Endothelial cell of umbilical vein (primary cell): Measurements from ENCODE around the gene NFIA. TPM values are rescaled to one million over a fixed set of nuclear protein-coding genes. Genes with fewer than 3 reads are reported as not detected.

ENCODE experiments used
- BruUV-seq: library from RNA; stranded (reverse); fragments of 400-500 nt; replicated peaks from 2 replicates; lab custom pipeline; 2021; lab: Mats Ljungman, UMichigan
- CTCF ChIA-PET: fragments of 300-600, 350-600 bp; sonication (Branson Sonifier 250); formaldehyde crosslinking; loops from one replicate; lab custom pipeline; 2021; ENCODE audit warnings: antibody characterized with exemption, inconsistent platforms; lab: Charles Lee
- POLR2A ChIA-PET: fragments of 300-600, 350-600 bp; sonication (Branson Sonifier 250); formaldehyde crosslinking; loops from one replicate; lab custom pipeline; 2021; ENCODE audit warnings: antibody characterized with exemption, inconsistent platforms; lab: Charles Lee
- DNase-seq: peaks from one replicate; pipeline ENCODE4 v3.0.0-alpha.2; 2011; ENCODE audit warnings: low read depth, low spot score
- FAIRE-seq: peaks from 2 replicates; lab custom pipeline; 2011; peaks lifted over from hg19 to GRCh38; lab: Jason Lieb, UNC
- H2AFZ ChIP-seq: 2 replicates; pipeline ENCODE4 v1.6.0; 2012; ENCODE audit warnings: low read depth, low read length, control low read depth, inconsistent platforms
- H3K27ac ChIP-seq: 2 replicates; pipeline ENCODE4 v1.5.1; 2011; ENCODE audit warnings: low read depth, mild to moderate bottlenecking, control low read depth, low read length, moderate library complexity; ENCODE audit not compliant: insufficient read depth
- H3K27me3 ChIP-seq, 2 experiments: 2 replicates each; pipeline versions ENCODE4 v1.6.0 to v1.6.1; 2011; ENCODE audit warnings: low read length in 2 of 2, mixed read lengths in 1 of 2; ENCODE audit not compliant: control insufficient read depth in 2 of 2, insufficient read depth in 2 of 2
- H3K36me3 ChIP-seq, 2 experiments: 2 replicates in 1 of 2; 3 replicates in 1 of 2; pipeline ENCODE4 v1.5.1; 2011; ENCODE audit warnings: low read length in 2 of 2, mild to moderate bottlenecking in 1 of 2, moderate library complexity in 1 of 2; ENCODE audit not compliant: control insufficient read depth in 2 of 2, insufficient read depth in 2 of 2; ENCODE audit errors: extremely low read depth in 1 of 2
- H3K4me1 ChIP-seq: 3 replicates; pipeline ENCODE4 v1.5.1; 2011; ENCODE audit warnings: mild to moderate bottlenecking, low read length; ENCODE audit not compliant: control insufficient read depth, insufficient read depth; ENCODE audit errors: extremely low read depth
- H3K4me2 ChIP-seq: 2 replicates; pipeline ENCODE4 v1.6.1; 2011; ENCODE audit warnings: low read length, control low read depth, mixed read lengths; ENCODE audit not compliant: insufficient read depth
- H3K4me3 ChIP-seq, 3 experiments: fragments of 200-600 bp in 1 of 3; sonication (generic), shearing (Covaris generic) in 1 of 3; replicated peaks in 1 of 3; 2 replicates each; pipeline ENCODE4 v1.5.1; 2011 to 2016; ENCODE audit warnings: control low read depth in 3 of 3, low read length in 3 of 3, mild to moderate bottlenecking in 2 of 3, inconsistent platforms in 1 of 3, low read depth in 1 of 3, moderate library complexity in 1 of 3; ENCODE audit not compliant: insufficient read depth in 1 of 3
- H3K79me2 ChIP-seq: 2 replicates; pipeline ENCODE4 v1.6.0; 2012; ENCODE audit warnings: low read length, inconsistent platforms; ENCODE audit not compliant: control insufficient read depth, insufficient read depth
- H3K9ac ChIP-seq: replicated peaks from 2 replicates; pipeline ENCODE3; 2011; ENCODE audit warnings: low read length, control low read depth; ENCODE audit not compliant: insufficient read depth; ENCODE audit errors: extremely low read depth
- H3K9me1 ChIP-seq: replicated peaks from 3 replicates; pipeline ENCODE4 v1.6.0; 2011; ENCODE audit warnings: mild to moderate bottlenecking, low read length; ENCODE audit not compliant: control insufficient read depth, insufficient read depth; ENCODE audit errors: extremely low read depth
- H3K9me3 ChIP-seq: replicated peaks from 2 replicates; pipeline ENCODE4 v1.5.1; 2012; ENCODE audit warnings: low read length, inconsistent platforms; ENCODE audit not compliant: control insufficient read depth, insufficient read depth
- H4K20me1 ChIP-seq: replicated peaks from 2 replicates; pipeline ENCODE3; 2011; ENCODE audit warnings: mild to moderate bottlenecking, low read length; ENCODE audit not compliant: control insufficient read depth, insufficient read depth; ENCODE audit errors: extremely low read depth
- CTCF ChIP-seq, 2 donors: IDR thresholded peaks; 1 replicate in 1 of 2; 2 replicates in 1 of 2; pipeline ENCODE4 v1.5.1; 2011; ENCODE audit warnings: low read length in 2 of 2, mild to moderate bottlenecking in 2 of 2, moderate library complexity in 2 of 2, control low read depth in 1 of 2, inconsistent platforms in 1 of 2, low read depth in 1 of 2; ENCODE audit not compliant: insufficient read depth in 1 of 2; ENCODE audit errors: extremely low read depth in 1 of 2
- EZH2 ChIP-seq: IDR thresholded peaks from 2 replicates; pipeline ENCODE4 v1.6.1; 2012; ENCODE audit warnings: borderline replicate concordance, low read depth, mild to moderate bottlenecking, moderate library complexity, low read length, inconsistent platforms; ENCODE audit not compliant: severe bottlenecking
- FOS ChIP-seq: IDR thresholded peaks from 2 replicates; pipeline ENCODE4 v1.6.1; 2011; ENCODE audit warnings: mild to moderate bottlenecking, low read length, moderate library complexity, borderline replicate concordance; ENCODE audit not compliant: insufficient read depth
- GATA2 ChIP-seq: IDR thresholded peaks from 2 replicates; pipeline ENCODE4 v1.7.0; 2011; ENCODE audit warnings: low read depth, mild to moderate bottlenecking, moderate library complexity, mixed read lengths, low read length; ENCODE audit not compliant: insufficient read length, insufficient read depth
- JUN ChIP-seq: IDR thresholded peaks from 2 replicates; pipeline ENCODE4 v1.6.1; 2011; ENCODE audit warnings: borderline replicate concordance, low read depth; ENCODE audit not compliant: insufficient read length, insufficient read depth
- MAX ChIP-seq: IDR thresholded peaks from 2 replicates; pipeline ENCODE4 v1.6.1; 2011; ENCODE audit not compliant: insufficient read depth, insufficient read length
- MYC ChIP-seq: IDR thresholded peaks from one replicate; pipeline ENCODE4 v1.6.1; 2011; ENCODE audit warnings: mild to moderate bottlenecking, low read depth, low read length
- POLR2A ChIP-seq: IDR thresholded peaks from 2 replicates; pipeline ENCODE4 v1.6.1; 2012; ENCODE audit warnings: low read depth, mild to moderate bottlenecking, control low read depth, low read length
- POLR2AphosphoS5 ChIP-seq: IDR thresholded peaks from 2 replicates; pipeline ENCODE4 v1.6.1; 2012; ENCODE audit warnings: low read depth, mild to moderate bottlenecking, control low read depth, low read length, moderate library complexity; ENCODE audit not compliant: insufficient read depth
- dilution Hi-C: fragments of 300-500 bp; cut with MboI; formaldehyde crosslinking; loops from one replicate; pipeline ENCODE4 v1.15.0; 2019; ENCODE audit warnings: low sequenced_read_pairs; ENCODE audit not compliant: extremely low pct_ligation_motif_present
- intact Hi-C: fragments of 100-400 bp; cut with micrococcal nuclease; formaldehyde crosslinking; loops from one replicate; pipeline ENCODE4 v1.10.0; 2022
- polyA plus RNA-seq, 4 experiments: library from polyadenylated mRNA; depleted of rRNA in 3 of 4; stranded (reverse) in 3 of 4; unstranded in 1 of 4; fragments of >200 nt; gene quantifications; 2 replicates each; pipeline versions ENCODE4 v1.2.1 to v1.2.3, GENCODE V29; 2011 to 2012; ENCODE audit warnings: missing spikeins in 1 of 4
- total RNA-seq: library from RNA; stranded (reverse); gene quantifications from 2 replicates; pipeline ENCODE4 v1.2.3, GENCODE V29; 2021

NFIA gene
- total and polyA plus RNA-seq, 2 donors (not counting 3 experiments of a cell fraction or from before 2014, with no cell fraction given), result 25.5 to 47.0 TPM

- Histone ChIP-seq H3K4me2 (no peak overlapping the region), H3K36me3 (peaks cover 3 to 5% of the 10 kb centered on the region in 2 experiments), H3K9me3 (no peaks in the 10 kb centered on the region), H2AFZ (no peak overlapping the region), H3K4me3 (no peak overlapping the region), H3K27me3 (no peaks in the 10 kb centered on the region), H3K4me1 (peaks cover 15% of the 10 kb centered on the region), H3K27ac (no peak overlapping the region), H3K9ac (no peak overlapping the region), H4K20me1 (peaks cover 4% of the 10 kb centered on the region), H3K9me1 (no peaks in the 10 kb centered on the region), H3K79me2 (peaks cover 69% of the 10 kb centered on the region)
- no peak for FAIRE-seq
- CTCF ChIA-PET, result interaction anchor here (1.7 kb wide), 1 partner anchor 8 kb away, joined by 7 read pairs; no protein-coding TSS in a partner anchor
- BruUV-seq, result no TSS peak
- no peak for TF ChIP-seq EZH2
- TF ChIP-seq POLR2A, result no peak
- TF ChIP-seq MAX, result no peak
- TF ChIP-seq GATA2, result no peak
- TF ChIP-seq MYC, result no peak
- no peak for TF ChIP-seq JUN
- no peak for TF ChIP-seq POLR2AphosphoS5
- no peak for TF ChIP-seq CTCF (IDR thresholded peaks at IDR 0.05; ENCODE audit: extremely low read depth in 1 of 2, insufficient read depth in 1 of 2, low read depth in 1 of 2, low read length in 2 of 2)
- no peak for TF ChIP-seq FOS
- DNase-seq, result no peak
- intact Hi-C loops, result no loop called here
- POLR2A ChIA-PET, result no interaction called here
- dilution Hi-C loops, result no loop called here
Measured at GRCh38 chr1:61089338-61089737, 7.0 kb downstream of the NFIA start.
